Measurements from ENCODE around the gene CDH11.

- TF ChIP-seq TAF1 (IDR thresholded peaks at IDR 0.05; ENCODE audit: low read depth) (no peak), EP300 (IDR thresholded peaks at IDR 0.05; ENCODE audit: borderline replicate concordance) (no peak)
Observed at GRCh38 chr16:65097296-65097695, 24.6 kb downstream of the CDH11 start.

Measured in Ishikawa (cell line).